ENCODE results near the gene EREG.
"Not testable (repeated sequence)": the region's sequence is repeated elsewhere in the genome, so short reads cannot be mapped to it uniquely, and the experiment has no call there.

Gene EREG

GRCh38 chr4:74364652-74365491 lies at the start of gene EREG:
TSS of gene EREG (plus strand) at chr4:74365145. CDS start at chr4:74365309, 164 bp downstream.
- peak; percentile 45 for DNase-seq (ENCODE audit: low read depth, low spot score)

- DNase-seq (ENCODE audit: low read depth, low spot score) = no peak
Measured at GRCh38 chr4:74315376-74315775, 49.6 kb upstream of the EREG start.

- no peak for DNase-seq (ENCODE audit: low read depth, low spot score)
Measured at GRCh38 chr4:74316397-74316796, 48.5 kb upstream of the EREG start.

GRCh38 chr4:74317616-74318246 lies 47.2 kb upstream of the EREG start:
- no peak for DNase-seq (ENCODE audit: low read depth, low spot score)

- DNase-seq (ENCODE audit: low read depth, low spot score) = no peak
Measured at GRCh38 chr4:74318276-74318675, 46.7 kb upstream of the EREG start.

- DNase-seq (ENCODE audit: low read depth, low spot score) = no peak
Measured at GRCh38 chr4:74319470-74319869, 45.5 kb upstream of the EREG start.

- DNase-seq (ENCODE audit: low read depth, low spot score) = peak; percentile 32
Measured at GRCh38 chr4:74320559-74321118, 44.3 kb upstream of the EREG start.

GRCh38 chr4:74322301-74322700 lies 42.6 kb upstream of the EREG start:
- DNase-seq (ENCODE audit: low read depth, low spot score) = no peak

- no peak for DNase-seq (ENCODE audit: low read depth, low spot score)
Measured at GRCh38 chr4:74323663-74324062, 41.3 kb upstream of the EREG start.

- no peak for DNase-seq (ENCODE audit: low read depth, low spot score)
Measured at GRCh38 chr4:74324262-74324661, 40.7 kb upstream of the EREG start.

- DNase-seq (ENCODE audit: low read depth, low spot score) = no peak
Measured at GRCh38 chr4:74325886-74326285, 39.1 kb upstream of the EREG start.

- no peak for DNase-seq (ENCODE audit: low read depth, low spot score)
Measured at GRCh38 chr4:74327762-74328161, 37.2 kb upstream of the EREG start.

- DNase-seq (ENCODE audit: low read depth, low spot score) = no peak
Measured at GRCh38 chr4:74328501-74328900, 36.4 kb upstream of the EREG start.

- no peak for DNase-seq (ENCODE audit: low read depth, low spot score)
Measured at GRCh38 chr4:74329307-74329706, 35.6 kb upstream of the EREG start.

GRCh38 chr4:74330295-74330750 lies 34.6 kb upstream of the EREG start:
- no peak for DNase-seq (ENCODE audit: low read depth, low spot score)

- no peak for DNase-seq (ENCODE audit: low read depth, low spot score)
Measured at GRCh38 chr4:74331252-74331651, 33.7 kb upstream of the EREG start.

- no peak for DNase-seq (ENCODE audit: low read depth, low spot score)
Measured at GRCh38 chr4:74331944-74332343, 33.0 kb upstream of the EREG start.

- no peak for DNase-seq (ENCODE audit: low read depth, low spot score)
Measured at GRCh38 chr4:74334636-74335035, 30.3 kb upstream of the EREG start.

- no peak for DNase-seq (ENCODE audit: low read depth, low spot score)
Measured at GRCh38 chr4:74335341-74336021, 29.5 kb upstream of the EREG start.

- no peak for DNase-seq (ENCODE audit: low read depth, low spot score)
Measured at GRCh38 chr4:74338792-74339333, 26.1 kb upstream of the EREG start.

- DNase-seq (ENCODE audit: low read depth, low spot score) = no peak
Measured at GRCh38 chr4:74339501-74339900, 25.4 kb upstream of the EREG start.

GRCh38 chr4:74340421-74340820 lies 24.5 kb upstream of the EREG start:
- not testable (repeated sequence) for DNase-seq (ENCODE audit: low read depth, low spot score)

Measured in brain pericyte (primary cell).